GM12878 (cell line): ENCODE measurements around the gene JAG2.

Source experiments
- CTCF ChIP-seq, 3 experiments: IDR thresholded peaks in 2 of 3; conservative IDR thresholded peaks in 1 of 3; 2 replicates each; pipeline ENCODE4 v1.5.1; 2011; ENCODE audit warnings: low read depth in 3 of 3, low read length in 3 of 3, mild to moderate bottlenecking in 3 of 3, control low read depth in 2 of 3, moderate library complexity in 2 of 3, inconsistent platforms in 1 of 3, mixed read lengths in 1 of 3; ENCODE audit not compliant: control insufficient read depth in 2 of 3, insufficient read depth in 1 of 3; ENCODE audit errors: extremely low read depth in 1 of 3
- REST ChIP-seq: IDR thresholded peaks from 2 replicates; pipeline ENCODE4 v1.6.1; 2012; ENCODE audit warnings: mild to moderate bottlenecking, low read depth, low read length
- TCF12 ChIP-seq: IDR thresholded peaks from 2 replicates; pipeline ENCODE4 v1.6.1; 2011; ENCODE audit warnings: low read depth, mild to moderate bottlenecking, low read length
- YY1 ChIP-seq: IDR thresholded peaks from 2 replicates; pipeline ENCODE4 v1.6.1; 2011; ENCODE audit warnings: low read depth, mild to moderate bottlenecking, low read length
- ZBTB33 ChIP-seq: fragments of 450-650 bp; IDR thresholded peaks from 2 replicates; pipeline ENCODE4 v1.6.1; 2017; ENCODE audit warnings: mild to moderate bottlenecking
- ZNF592 ChIP-seq: fragments of 450-650 bp; IDR thresholded peaks from 2 replicates; pipeline ENCODE4 v1.6.1; 2017; ENCODE audit warnings: mild to moderate bottlenecking, moderate library complexity

- no peak for TF ChIP-seq ZBTB33
- no peak for TF ChIP-seq CTCF (IDR thresholded peaks at IDR 0.05 in 2 of 3, conservative IDR thresholded peaks at IDR 0.05 in 1 of 3; ENCODE audit: control insufficient read depth in 2 of 3, extremely low read depth in 1 of 3, insufficient read depth in 1 of 3, low read depth in 3 of 3, low read length in 3 of 3)
- no peak for TF ChIP-seq REST
- TF ChIP-seq TCF12: no peak
- no peak for TF ChIP-seq YY1
- TF ChIP-seq ZNF592: no peak
Measured at GRCh38 chr14:105184461-105184860, 15.9 kb upstream of the JAG2 start.
